Thymus (tissue), 11 donors: Measurements from ENCODE around the gene BAIAP2L2. TPM values are rescaled to one million over a fixed set of nuclear protein-coding genes. Genes with fewer than 3 reads are reported as not detected.
"Not testable (repeated sequence)": the region's sequence is repeated elsewhere in the genome, so short reads cannot be mapped to it uniquely, and the experiment has no call there.

Source experiments
- DNase-seq, 9 donors: peaks; one replicate each; pipeline ENCODE4 v3.0.0-alpha.2; 2013; ENCODE audit warnings: low spot score in 9 of 9, low read depth in 6 of 9, missing footprints in 1 of 9
- H3K27ac ChIP-seq, 2 donors: one replicate each; pipeline ENCODE4 v1.5.1; 2013; ENCODE audit warnings: control low read depth in 1 of 2, low read depth in 1 of 2, low read length in 1 of 2, mild to moderate bottlenecking in 1 of 2, moderate library complexity in 1 of 2
- H3K27me3 ChIP-seq, 2 donors: one replicate each; pipeline ENCODE4 v1.5.1; 2013; ENCODE audit warnings: low read length in 1 of 2; ENCODE audit not compliant: control insufficient read depth in 2 of 2, insufficient read depth in 1 of 2
- H3K36me3 ChIP-seq, 2 donors: one replicate each; pipeline ENCODE4 v1.5.1; 2013; ENCODE audit warnings: low read length in 1 of 2, mild to moderate bottlenecking in 1 of 2, moderate library complexity in 1 of 2; ENCODE audit not compliant: control insufficient read depth in 2 of 2, insufficient read depth in 2 of 2
- H3K4me1 ChIP-seq, 2 donors: one replicate each; pipeline ENCODE4 v1.5.1; 2013; ENCODE audit warnings: low read length in 2 of 2; ENCODE audit not compliant: control insufficient read depth in 2 of 2, insufficient read depth in 2 of 2
- H3K4me3 ChIP-seq, 2 donors: one replicate each; pipeline ENCODE4 v1.5.1; 2013; ENCODE audit warnings: low read length in 2 of 2, control low read depth in 1 of 2, mild to moderate bottlenecking in 1 of 2
- H3K9me3 ChIP-seq, 2 donors: one replicate each; pipeline ENCODE4 v1.5.1; 2013; ENCODE audit warnings: low read length in 1 of 2, mild to moderate bottlenecking in 1 of 2; ENCODE audit not compliant: control insufficient read depth in 2 of 2, insufficient read depth in 1 of 2
- WGBS: extraction: QIAGEN DNeasy Blood & Tissue Kit; methylation state at CpG from one replicate; pipeline ENCODE4 v1.1.7; 2013; 5-methylcytosine and 5-hydroxymethylcytosine counted together
- polyA plus RNA-seq: library from polyadenylated mRNA; stranded (reverse); fragments of 200-250 nt; gene quantifications from one replicate; pipeline ENCODE4 v1.2.3, GENCODE V29; 2013
- total RNA-seq: library from RNA; stranded (reverse); fragments of 120-200 nt; gene quantifications from one replicate; pipeline ENCODE4 v1.2.4, GENCODE V29; 2013
- donor health status: healthy.

Gene BAIAP2L2
- total and polyA plus RNA-seq, 2 donors, result 0.33 to 3.5 TPM

GRCh38 chr22:38079804-38080203 is 30.7 kb downstream of the BAIAP2L2 start:
- H3K27ac ChIP-seq, result no peak overlapping the region
- no peak overlapping the region for H3K4me3 ChIP-seq
- WGBS, result 94% methylated on average over 7 of the region's 7 CpGs
- DNase-seq, result no peak
- peaks cover 0 to 1% of the 10 kb centered on the region in 2 donors for H3K36me3 ChIP-seq
- peaks cover 46 to 65% of the 10 kb centered on the region in 2 donors for H3K27me3 ChIP-seq
- peaks cover 0 to 16% of the 10 kb centered on the region in 2 donors for H3K4me1 ChIP-seq
- H3K9me3 ChIP-seq, result no peaks in the 10 kb centered on the region

- H3K27ac ChIP-seq, DNase-seq, H3K4me3 ChIP-seq, H3K9me3 ChIP-seq, H3K36me3 ChIP-seq: not testable (repeated sequence)
- Histone ChIP-seq H3K27me3 (peaks cover 45 to 59% of the 10 kb centered on the region in 2 donors), H3K4me1 (peaks cover 0 to 16% of the 10 kb centered on the region in 2 donors)
- WGBS, result 95% methylated on average over 2 of the region's 2 CpGs
Observed at GRCh38 chr22:38079208-38079607, 31.3 kb downstream of the BAIAP2L2 start.

GRCh38 chr22:38078046-38078840 is 32.2 kb downstream of the BAIAP2L2 start:
- no peak for DNase-seq
- Histone ChIP-seq H3K27ac (no peak overlapping the region), H3K27me3 (peaks cover 35 to 50% of the 10 kb centered on the region in 2 donors), H3K4me3 (no peak overlapping the region), H3K9me3 (no peaks in the 10 kb centered on the region), H3K36me3 (peaks cover 1 to 4% of the 10 kb centered on the region in 2 donors), H3K4me1 (peaks cover 0 to 16% of the 10 kb centered on the region in 2 donors)
- WGBS, result 85% methylated on average over 22 of the region's 22 CpGs

GRCh38 chr22:38077595-38077994 is 32.9 kb downstream of the BAIAP2L2 start:
- peaks cover 29 to 44% of the 10 kb centered on the region in 2 donors for H3K27me3 ChIP-seq
- 89% methylated on average over 14 of the region's 14 CpGs for WGBS
- peaks cover 7 to 8% of the 10 kb centered on the region in 2 donors for H3K36me3 ChIP-seq
- no peak for DNase-seq
- H3K4me1 ChIP-seq, result peaks cover 0 to 16% of the 10 kb centered on the region in 2 donors
- no peak overlapping the region for H3K4me3 ChIP-seq
- H3K27ac ChIP-seq, result no peak overlapping the region
- H3K9me3 ChIP-seq, result no peaks in the 10 kb centered on the region

- Histone ChIP-seq H3K27me3 (peaks cover 24 to 39% of the 10 kb centered on the region in 2 donors), H3K4me1 (peaks cover 0 to 12% of the 10 kb centered on the region in 2 donors), H3K36me3 (peaks cover 9 to 10% of the 10 kb centered on the region in 2 donors), H3K4me3 (no peak overlapping the region), H3K9me3 (no peaks in the 10 kb centered on the region), H3K27ac (no peak overlapping the region)
- DNase-seq, result no peak
- WGBS, result 94% methylated on average over 12 of the region's 12 CpGs
Observed at GRCh38 chr22:38077096-38077495, 33.4 kb downstream of the BAIAP2L2 start.

GRCh38 chr22:38075961-38076360 is 34.5 kb downstream of the BAIAP2L2 start:
- Histone ChIP-seq H3K4me3 (no peak overlapping the region), H3K9me3 (no peaks in the 10 kb centered on the region), H3K27me3 (peaks cover 13 to 28% of the 10 kb centered on the region in 2 donors), H3K4me1 (peaks cover 0 to 8% of the 10 kb centered on the region in 2 donors), H3K27ac (no peak overlapping the region), H3K36me3 (peaks cover 9 to 10% of the 10 kb centered on the region in 2 donors)
- peak in 1 of 9 donors; percentile 48 for DNase-seq
- WGBS, result 95% methylated on average over 13 of the region's 13 CpGs

- Histone ChIP-seq H3K36me3 (peaks cover 9 to 15% of the 10 kb centered on the region in 2 donors), H3K27me3 (peaks cover 7 to 21% of the 10 kb centered on the region in 2 donors), H3K9me3 (no peaks in the 10 kb centered on the region), H3K4me3 (no peak overlapping the region), H3K27ac (no peak overlapping the region), H3K4me1 (peaks cover 0 to 5% of the 10 kb centered on the region in 2 donors)
- no peak for DNase-seq
- WGBS, result 96% methylated on average over 32 of the region's 32 CpGs
Observed at GRCh38 chr22:38075105-38075825, 35.2 kb downstream of the BAIAP2L2 start.

GRCh38 chr22:38074181-38075104 is 36.0 kb downstream of the BAIAP2L2 start:
- no peak for DNase-seq
- H3K27ac ChIP-seq, result no peak overlapping the region

More at GRCh38 chr22:38074181-38075104, 36.0 kb downstream of the BAIAP2L2 start:
- Histone ChIP-seq H3K36me3 (peaks cover 9 to 15% of the 10 kb centered on the region in 2 donors), H3K9me3 (no peaks in the 10 kb centered on the region), H3K4me3 (no peak overlapping the region), H3K27me3 (peaks cover 2 to 13% of the 10 kb centered on the region in 2 donors), H3K4me1 (peaks cover 0 to 5% of the 10 kb centered on the region in 2 donors)
- WGBS, result 97% methylated on average over 47 of the region's 47 CpGs
